Measurements from ENCODE around the gene IQCE.

DNA sequence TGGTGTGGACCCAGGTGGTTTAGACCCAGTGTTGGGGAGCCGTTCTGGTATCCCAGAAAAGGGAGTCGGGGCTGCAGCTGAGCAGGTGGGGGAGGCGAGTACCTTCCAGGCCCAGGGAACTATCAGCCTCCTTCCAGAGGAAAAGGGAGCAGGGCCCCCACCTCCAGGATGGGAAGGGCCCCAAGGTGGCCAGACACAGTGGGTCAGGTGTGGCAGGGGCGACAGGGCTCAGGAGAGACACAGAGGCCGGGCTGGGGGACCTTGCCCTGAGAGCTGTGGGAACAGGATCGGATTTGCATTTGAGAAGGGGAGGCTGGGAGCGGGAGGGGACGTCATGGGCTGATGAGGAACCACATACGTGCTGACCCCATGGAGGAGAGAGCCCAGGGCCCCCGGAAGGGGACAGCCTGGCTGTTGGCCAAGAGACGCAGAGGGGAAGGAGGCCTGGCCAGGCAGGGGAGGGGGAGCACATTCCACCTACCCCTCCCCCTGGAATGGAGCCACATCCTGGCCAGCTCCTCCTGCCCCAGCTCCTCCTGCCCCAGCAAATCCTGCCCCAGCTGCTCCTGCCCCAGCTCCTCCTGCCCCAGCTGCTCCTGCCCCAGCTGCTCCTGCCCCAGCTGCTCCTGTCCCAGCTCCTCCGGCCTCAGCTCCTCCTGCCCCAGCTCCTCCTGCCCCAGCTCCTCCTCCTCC is 63.3 kb downstream of the IQCE start:
- TF ChIP-seq SUZ12 (IDR thresholded peaks at IDR 0.05; ENCODE audit: extremely low read depth, insufficient read depth, insufficient read length) (no peak), ZNF274 (IDR thresholded peaks at IDR 0.05; ENCODE audit: low read depth, low read length) (no peak)
